MM.1S (cell line): ENCODE data around the gene TOB1.

ENCODE experiments used
- CTCF ChIP-seq: fragments of 300-600 bp; sonication (generic); IDR thresholded peaks from 2 replicates; pipeline ENCODE4 v1.5.1; 2016; ENCODE audit warnings: antibody characterized with exemption, low read length, mixed read lengths
- EZH2 ChIP-seq: fragments of 300-600 bp; sonication (generic); optimal IDR thresholded peaks from 2 replicates; pipeline ENCODE3; 2017; ENCODE audit warnings: low read depth, mild to moderate bottlenecking, antibody characterized with exemption, low read length, mixed read lengths

GRCh38 chr17:50898369-50899004, 32.3 kb upstream of the TOB1 start:
- TF ChIP-seq CTCF (no peak), EZH2 (no peak)
